Glomerular visceral epithelial cell (primary cell): ENCODE results near the gene ALS2CL.
A peak's percentile ranks its signal among the peaks of the same experiment; 100 is the strongest.

Source experiments
- DNase-seq: peaks from one replicate; pipeline ENCODE4 v3.0.0-alpha.2; 2016; ENCODE audit errors: extremely low spot score

ALS2CL gene

DNA sequence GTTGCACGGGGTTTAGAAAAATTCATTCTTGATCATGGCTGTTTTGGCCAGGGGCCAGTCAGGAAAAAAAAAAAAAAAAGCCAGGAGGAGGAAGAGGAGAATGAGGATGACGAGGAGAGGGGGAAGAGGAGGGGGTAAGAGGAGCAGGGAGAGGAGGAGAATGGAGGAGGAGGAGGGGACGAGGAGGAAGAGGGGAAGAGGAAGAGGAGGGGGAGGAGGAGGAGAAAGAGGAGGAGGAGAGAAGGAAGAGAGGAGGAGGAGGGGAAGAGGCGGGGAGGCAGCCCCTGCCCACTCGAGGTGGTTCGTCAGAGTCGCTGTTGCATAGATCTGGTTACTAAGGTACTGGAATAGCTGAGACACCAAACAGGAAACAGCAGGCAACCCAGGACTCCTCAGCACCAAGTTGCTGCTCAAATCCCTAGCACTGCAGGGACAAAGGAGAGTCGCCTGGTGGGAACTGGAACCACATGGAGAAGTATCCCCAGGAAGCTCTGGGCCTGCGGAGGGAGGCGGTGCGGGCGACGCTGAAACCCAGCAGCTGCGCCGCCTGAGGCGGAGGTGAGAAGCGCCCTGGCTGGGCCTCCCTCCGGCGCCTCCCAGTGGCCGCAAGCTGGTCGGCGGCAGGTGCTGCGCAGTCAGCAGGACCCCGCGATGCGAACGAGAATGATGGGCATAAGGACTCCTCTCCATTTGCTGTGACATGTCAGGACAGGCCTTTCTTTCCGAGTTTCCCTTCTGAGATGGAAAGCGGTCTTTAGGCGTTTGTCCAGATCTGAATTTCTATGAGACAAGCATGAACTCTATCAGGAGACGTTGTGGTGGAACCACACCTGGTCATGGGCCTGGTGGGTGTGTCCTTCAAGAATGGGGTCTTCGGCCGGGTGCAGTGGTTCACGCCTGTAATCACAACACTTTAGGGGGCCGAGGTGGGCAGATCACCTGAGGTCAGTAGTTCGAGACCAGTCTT is 63.6 kb downstream of the ALS2CL start:
- peak; percentile 57 for DNase-seq

DNA sequence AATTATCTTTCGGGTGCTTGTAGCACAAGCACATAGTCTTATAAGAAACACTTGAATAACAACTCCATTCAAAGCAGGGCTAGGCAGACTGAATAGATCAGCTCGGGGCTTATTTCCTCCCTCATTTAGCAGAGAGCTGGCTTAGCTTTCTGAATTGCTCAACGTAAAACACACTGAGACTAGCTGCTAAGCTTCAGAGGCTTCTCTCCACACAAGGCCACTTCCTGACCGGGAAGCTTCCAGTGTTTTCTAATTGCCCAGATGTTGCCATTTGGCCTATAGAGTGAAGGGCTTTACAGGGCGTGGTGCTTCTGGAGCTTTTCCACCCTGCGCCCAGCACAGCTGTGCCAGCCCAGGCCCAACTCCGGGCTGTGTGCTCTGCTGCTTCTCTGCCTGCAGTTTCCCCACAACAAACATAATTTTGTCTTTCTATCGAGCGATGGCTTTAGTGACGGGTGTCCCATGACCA is 64.5 kb downstream of the ALS2CL start:
- DNase-seq: no peak

DNA sequence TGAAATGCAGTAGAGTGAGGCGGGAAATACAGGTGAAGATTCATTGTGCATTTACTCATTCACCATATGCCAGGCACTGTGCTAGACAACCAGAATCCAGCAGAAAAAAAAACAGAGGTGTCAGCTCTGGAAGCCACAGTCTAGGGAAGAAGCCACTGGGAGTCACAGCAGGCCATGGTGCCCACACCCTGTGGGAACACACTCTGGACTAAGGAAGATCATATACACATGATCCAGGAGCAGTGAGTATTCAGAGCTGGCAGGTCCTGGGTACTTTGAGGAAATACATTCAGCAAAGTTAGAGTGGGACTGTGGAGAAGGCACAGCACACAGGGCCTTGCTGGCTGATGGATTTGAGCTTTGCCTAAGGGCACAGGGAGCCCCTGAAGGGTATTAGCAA is 66.4 kb downstream of the ALS2CL start:
- no peak for DNase-seq

DNA sequence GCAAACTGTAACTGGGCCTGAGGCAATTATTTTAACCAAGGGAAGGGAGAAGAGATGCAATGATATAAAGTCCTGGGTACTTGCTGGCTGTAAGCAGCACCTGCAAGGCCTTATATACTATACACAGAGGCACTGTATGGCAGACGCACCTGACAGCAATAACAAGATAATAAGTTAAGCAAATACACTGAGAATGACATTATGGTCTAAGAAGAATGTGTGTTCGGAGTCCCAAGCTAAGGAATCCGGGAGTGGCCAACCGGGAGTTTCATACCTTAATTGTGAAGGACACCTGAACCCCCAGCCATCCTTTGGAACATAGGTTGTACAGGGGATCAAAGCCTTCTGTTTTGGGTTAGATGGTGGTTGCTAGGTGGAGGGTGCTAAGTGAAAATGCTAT is 67.4 kb downstream of the ALS2CL start:
- DNase-seq: no peak

DNA sequence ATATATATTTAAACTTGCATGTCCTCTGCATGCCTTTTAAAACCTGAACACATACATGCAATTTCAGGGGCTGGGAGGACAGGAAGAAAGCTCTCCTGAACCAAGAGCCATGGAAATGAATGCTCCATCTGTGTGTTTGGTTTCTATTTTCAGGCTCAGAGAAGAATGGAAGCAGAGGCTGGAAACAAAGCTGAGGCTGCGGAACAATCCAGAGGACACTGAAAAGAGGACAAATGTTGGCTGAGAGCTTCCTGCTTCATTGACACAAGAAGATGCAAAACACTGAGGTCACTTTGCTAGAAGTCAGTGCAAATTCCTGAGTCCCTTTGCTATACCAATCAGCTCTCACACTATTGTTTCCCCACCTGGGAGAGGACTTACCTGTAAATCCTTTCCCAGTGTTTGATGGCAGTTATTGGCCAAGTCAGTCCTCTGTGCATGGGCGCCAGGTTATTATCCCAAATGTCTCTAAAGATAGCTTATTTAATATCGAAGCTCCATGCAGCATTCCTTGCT is 68.4 kb downstream of the ALS2CL start:
- no peak for DNase-seq

DNA sequence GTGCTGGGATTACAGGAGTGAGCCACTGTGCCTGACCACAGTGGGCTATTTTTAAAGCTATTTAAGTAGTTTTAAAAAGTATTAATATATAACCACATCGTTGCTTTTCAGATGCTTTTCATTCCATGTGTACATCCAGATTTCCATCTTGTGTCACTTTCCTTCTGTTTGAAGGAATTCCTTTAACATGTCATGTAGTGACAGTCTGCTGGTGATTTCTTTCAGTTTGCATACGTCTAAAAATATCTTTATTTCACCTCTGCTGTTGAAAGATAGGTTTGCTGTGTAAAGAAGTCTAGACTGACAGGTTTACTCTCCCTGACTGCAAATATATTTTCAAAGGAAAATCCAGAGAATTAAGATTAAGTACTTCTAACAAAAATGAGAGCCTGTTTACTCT is 68.9 kb downstream of the ALS2CL start:
- DNase-seq: no peak

DNA sequence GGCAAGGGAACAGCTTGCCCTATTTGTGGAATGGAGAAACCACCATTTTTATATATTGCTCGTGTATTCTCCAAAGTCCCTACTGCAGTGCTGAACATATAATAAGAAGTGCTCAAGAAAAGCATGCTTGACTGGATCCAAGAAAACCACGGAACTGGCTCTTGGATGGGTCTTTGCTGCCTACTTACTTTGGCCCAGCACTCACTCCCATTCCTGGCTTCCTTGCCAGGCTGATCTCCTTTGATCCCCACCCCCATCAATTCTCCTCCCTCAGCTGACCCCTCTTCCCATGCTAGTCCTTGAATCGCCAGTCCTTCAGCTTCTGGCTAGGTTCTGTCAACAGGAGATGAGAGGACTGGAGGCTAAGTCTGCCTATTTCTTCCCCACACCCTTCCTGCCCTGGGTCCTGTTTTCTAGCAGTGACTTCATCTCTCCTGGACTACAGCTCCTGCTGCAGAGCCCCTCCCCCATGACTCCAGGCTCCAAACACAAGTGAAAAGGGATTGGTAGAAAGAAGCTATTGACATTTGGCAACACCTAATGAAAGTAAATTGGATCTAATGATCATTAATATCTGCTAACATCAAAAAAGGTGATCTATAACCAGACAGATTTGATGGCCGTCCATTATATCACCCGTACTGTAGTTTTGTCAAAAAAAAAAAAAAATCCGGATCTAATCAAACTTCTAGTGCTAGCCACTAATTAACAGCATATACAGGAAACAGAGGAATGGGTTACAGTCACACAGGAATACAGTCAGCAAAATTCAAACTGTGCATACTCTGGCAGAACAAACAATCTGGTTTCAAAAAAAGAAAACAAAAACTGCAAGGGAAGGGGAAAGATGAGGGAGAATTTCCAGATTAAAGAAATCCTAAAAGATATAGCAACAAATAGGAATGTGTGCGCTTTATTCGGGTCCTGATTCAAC is 73.4 kb downstream of the ALS2CL start:
- no peak for DNase-seq
